Subcutaneous adipose tissue (tissue), 4 donors: ENCODE data around the gene SFTA2. TPM values are rescaled to one million over a fixed set of nuclear protein-coding genes. Genes with fewer than 3 reads are reported as not detected.

ENCODE experiments used
- CTCF ChIP-seq: fragments of 450-650 bp; IDR thresholded peaks from one replicate; pipeline ENCODE4 v1.5.1; 2016; ENCODE audit warnings: low read depth, mild to moderate bottlenecking, control low read depth, antibody characterized with exemption, moderate library complexity
- total RNA-seq, 4 donors: library from RNA; depleted of rRNA; stranded (reverse); fragments of >200 nt; gene quantifications; one replicate each; pipeline ENCODE4 v1.1.0, GENCODE V29; 2016

Gene SFTA2
- total RNA-seq, 4 donors from 2014 or later: not detected

DNA sequence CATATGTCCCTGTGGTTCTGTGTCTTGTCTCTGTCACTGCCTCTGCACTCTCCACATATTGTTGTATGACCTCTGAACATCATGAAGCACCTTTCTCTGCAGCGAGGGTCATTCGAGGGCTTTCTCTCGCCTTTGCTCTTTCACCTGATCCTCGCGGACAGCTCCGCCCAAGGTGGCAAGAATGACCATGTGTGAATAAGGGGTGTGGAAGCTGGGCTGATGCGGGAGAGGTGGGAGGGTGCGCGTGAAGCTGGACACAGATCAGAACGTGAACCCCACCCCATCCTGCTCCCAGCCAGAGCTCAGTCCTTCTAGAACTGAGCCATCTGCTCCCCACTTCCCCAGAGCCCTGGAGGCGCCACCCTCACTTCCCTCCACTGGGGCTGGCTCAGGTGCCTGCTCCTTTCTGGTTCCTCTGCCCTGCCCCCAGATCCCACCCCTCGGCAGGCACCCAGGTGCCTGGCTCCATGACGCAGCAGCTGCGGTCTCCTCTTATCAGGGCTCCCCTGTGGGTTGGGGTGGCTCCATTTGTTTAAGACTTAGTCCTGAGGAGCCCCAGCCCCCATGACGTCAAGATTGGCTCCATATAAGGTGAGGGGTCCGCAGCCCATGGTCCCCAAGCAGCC lies 8.5 kb upstream of the SFTA2 start, which contains the start of gene MUCL3:
TSS of gene MUCL3 (plus strand) at position 613 of the 626 bp plus-strand sequence. CDS start 27 bp downstream, outside the sequence.
- no peak for TF ChIP-seq CTCF

DNA sequence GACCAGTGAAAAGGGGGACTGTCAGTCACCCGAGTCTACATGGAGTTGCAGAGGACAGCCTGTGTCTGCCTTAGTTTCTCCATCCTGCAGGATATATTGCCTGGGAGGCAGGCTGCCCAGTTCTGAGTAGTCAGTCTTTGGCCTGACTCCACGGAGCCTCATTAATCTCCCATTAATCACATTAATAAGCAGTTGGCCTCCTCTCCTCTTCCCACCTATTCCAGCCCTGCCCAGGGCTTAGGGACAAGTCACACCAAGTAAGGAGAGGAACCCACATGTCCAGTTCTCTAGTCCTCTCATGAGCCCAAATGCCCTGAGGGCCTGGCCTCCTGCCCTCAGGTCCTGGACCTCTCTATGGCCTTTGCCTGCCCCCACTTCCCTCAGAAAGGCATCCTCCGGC lies 7.5 kb upstream of the SFTA2 start:
- TF ChIP-seq CTCF: no peak

- no peak for TF ChIP-seq CTCF
Observed at GRCh38 chr6:30938730-30939129, 6.8 kb upstream of the SFTA2 start.

DNA sequence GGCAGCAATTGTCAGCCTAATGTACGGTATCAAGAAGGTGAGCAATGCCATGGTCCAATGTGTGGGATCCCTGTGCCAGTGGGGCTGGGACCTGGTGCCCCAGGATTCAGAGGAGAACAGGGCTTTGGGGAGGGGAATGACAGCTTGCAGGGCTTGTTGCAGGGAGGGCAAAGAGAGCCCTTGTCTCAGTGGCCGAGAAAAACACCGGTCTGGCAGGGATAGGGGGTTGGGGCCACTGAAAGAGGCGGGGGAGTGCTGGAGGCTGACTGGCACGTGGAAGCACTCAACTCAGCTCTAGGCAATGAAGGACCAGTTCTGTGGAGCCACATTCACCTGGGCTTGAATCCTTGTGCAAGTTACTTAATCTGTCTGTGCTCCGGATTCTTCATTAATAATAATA lies 5.3 kb upstream of the SFTA2 start:
- TF ChIP-seq CTCF: no peak

DNA sequence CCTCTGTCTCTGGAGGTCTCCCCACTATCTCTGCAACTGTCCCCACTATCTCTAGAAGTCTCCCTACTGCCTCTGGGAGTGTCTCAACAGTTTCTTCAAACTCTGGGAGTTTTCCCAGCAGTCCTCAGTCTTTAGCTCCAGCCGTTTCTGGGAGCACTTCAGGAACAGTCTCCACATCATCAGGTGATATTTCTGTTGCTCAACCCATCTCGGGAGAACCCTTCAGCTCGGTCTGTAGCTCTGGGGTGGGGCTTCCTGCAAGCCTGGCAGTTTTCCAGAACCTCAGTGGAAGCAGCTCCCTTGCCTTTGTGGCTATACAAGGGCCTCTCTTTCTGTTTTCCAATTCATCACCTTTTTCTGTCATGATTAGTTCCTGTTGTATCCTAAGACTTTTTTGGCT lies 3.0 kb upstream of the SFTA2 start:
- TF ChIP-seq CTCF: no peak

DNA sequence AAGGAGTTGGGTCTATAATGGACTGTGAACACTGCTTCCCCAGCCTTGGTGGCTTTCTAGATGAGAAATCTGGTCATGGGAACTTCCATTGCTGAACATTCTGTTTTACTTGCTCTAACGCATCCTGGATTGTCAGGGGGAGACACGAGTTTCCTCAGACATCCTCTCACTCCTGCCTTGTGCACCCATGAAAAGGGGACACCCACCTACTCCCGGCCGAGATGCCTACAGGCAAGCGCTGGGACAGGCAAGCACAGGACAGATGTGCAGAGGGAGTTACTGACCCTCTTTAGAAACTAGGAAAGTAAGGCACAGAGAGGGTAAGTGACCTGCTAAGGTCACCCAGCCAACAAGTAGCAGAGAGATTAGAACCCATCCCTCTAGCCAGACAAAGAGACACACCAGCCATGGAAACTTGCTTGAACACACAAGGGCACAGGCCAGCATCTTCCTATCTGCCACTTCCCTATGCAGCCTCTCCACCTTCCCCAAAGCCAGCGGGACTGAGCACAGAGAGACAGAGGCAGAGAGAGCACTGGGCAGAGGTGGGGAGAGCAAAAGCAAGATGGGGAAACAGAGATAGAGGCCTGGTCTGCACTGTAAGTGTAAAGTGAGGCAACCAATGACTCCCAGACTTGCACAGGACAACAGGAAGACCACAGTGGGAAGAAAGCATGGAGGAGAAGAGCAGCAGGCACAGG lies 845 bp upstream of the SFTA2 start:
- TF ChIP-seq CTCF: no peak

GRCh38 chr6:30931272-30931671 lies 698 bp downstream of the SFTA2 start:
- TF ChIP-seq CTCF: no peak
